Measurements from ENCODE around the gene LCK.
A peak's percentile ranks its signal among the peaks of the same experiment; 100 is the strongest.
"Not testable (repeated sequence)": the region's sequence is repeated elsewhere in the genome, so short reads cannot be mapped to it uniquely, and the experiment has no call there.

The LCK gene

DNA sequence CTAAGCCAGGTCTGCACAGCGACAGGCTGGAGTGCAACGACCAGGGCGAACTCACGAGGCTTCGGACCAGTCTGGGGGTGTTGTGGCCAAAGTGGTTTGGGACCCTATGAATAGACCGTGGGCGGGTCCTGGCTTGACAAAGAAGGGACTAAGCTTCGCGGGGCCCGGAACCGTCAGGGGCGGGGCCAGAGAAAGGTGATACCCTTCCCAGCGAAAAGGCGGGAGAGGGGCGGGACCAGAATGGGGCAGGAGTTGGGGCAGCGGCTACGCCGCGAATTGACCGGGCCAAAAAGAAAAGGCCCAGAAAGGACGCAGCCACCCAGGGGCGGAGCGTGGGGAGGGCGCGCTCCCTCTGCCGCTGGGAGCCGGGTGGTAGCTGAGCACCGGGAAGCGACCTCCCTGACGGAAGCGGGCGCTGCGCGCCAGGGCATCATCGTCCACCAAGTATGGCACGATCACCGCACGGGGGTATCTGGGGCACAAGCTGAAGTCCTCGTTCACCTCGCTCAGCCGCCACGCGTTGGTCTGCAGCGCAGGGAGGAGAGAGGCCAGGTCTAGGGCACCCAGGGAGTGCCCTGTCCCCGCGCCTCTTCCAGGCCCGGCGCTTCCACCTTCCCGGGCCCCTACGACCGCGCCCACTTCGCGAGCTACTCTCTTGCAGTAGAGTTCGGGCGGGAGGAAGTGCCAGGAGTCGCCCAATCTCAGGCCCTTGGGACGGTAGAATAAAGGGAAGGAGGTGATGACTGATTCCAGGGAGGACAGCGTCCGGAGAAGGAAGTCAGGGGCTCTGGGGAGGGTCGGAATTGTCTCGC is 10.7 kb upstream of the LCK start:
- no peak for DNase-seq (ENCODE audit: low read depth)

DNA sequence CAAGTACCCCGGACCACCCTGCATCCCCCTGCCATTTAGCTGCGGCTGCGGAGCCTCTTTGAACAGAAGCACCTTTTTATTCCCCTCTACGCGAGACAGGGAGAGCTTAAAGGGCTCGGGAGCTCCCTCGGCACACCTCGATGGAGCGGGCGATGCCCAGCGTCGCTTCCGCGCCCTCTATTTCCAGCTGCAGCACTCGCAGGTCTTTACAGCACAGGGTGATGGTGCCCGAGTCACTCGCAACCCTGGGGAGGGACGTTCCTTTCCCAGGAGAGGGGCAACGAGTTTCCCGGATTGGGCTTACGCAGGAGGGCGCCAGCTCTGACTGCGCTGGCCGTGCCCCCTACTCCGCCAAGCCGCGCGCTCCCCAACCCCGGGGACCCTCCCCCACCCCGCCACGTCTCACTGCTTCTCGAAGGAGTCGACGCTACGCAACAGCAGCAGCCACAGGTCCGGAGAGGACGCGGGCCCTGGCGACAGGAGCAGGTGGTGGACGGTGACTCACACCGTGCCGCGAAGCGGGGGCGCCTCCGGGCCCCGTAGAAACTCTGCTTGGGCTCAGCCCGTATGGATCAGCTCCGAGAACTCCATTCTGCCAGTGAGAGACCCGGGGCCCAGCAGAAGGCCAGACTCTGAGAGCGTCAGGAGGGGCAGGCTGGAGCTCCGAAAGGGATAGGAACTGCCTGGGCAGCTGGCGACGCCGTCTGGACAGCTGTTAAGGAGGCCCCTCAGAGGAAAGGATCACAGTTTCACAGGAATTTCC is 9.9 kb upstream of the LCK start:
- DNase-seq (ENCODE audit: low read depth) = no peak

DNA sequence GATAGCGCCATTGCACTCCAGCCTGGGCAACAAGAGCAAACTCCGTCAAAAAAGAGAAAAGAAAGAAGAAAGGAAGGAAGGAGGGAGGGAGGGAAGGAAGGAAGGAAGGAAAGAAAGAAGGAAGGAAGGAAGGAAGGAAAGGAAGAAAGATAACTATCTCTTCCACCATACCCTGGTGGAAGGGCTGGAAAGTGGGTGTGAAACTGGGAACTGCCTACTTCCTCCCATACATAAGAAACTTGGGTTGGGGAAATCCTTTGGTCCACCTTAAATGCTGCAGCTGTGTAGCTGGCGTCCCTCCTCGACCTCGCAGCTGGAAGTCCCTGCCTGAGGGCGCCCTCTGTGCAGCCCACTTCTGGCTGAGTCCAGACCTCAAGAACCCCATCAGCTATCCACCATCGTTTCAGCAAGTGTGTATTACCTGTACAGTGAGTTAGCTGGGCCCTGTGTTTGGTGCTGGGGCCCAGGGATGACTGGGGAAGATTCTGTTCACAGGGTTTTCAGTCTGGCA is 8.7 kb upstream of the LCK start:
- no peak for DNase-seq (ENCODE audit: low read depth)

DNA sequence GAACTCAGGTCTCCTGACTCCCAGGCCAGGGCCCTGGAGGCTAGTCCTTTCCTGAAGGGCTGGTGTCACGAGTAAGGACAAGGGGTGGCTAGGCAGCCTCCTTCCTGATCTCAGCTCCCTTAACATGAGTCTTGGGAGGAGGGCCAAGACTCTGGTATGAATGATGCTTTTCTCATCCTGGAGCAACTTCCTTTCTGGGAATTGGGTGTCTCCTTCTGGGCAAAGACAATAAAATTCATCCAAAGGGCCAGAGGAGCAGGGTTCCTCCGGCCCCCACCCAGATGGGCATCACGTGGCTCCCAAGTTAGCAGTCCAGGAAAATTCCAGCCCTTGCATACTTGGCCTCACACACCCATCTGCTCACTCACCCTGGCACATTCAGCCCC is 4.2 kb upstream of the LCK start, which contains the start of gene FAM167B:
TSS of gene FAM167B (plus strand) at position 335 of the 386 bp plus-strand sequence. CDS start 200 bp downstream, outside the sequence.
- peak; percentile 93 for DNase-seq (ENCODE audit: low read depth)

DNA sequence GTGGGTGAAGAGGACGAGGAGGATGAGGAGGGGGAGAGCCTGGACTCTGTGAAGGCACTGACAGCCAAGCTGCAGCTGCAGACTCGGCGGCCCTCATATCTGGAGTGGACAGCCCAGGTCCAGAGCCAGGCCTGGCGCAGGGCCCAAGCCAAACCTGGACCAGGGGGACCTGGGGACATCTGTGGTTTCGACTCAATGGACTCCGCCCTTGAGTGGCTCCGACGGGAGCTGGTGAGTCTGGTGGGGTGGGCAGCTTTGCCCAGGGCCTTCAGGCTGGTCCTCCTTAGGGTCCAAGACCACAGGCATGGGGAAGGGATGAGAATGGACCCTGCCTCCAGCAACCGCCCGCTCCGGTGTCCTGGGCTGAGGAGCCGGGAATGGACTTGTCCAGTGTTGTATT is 3.6 kb upstream of the LCK start:
- no peak for DNase-seq (ENCODE audit: low read depth)

DNA sequence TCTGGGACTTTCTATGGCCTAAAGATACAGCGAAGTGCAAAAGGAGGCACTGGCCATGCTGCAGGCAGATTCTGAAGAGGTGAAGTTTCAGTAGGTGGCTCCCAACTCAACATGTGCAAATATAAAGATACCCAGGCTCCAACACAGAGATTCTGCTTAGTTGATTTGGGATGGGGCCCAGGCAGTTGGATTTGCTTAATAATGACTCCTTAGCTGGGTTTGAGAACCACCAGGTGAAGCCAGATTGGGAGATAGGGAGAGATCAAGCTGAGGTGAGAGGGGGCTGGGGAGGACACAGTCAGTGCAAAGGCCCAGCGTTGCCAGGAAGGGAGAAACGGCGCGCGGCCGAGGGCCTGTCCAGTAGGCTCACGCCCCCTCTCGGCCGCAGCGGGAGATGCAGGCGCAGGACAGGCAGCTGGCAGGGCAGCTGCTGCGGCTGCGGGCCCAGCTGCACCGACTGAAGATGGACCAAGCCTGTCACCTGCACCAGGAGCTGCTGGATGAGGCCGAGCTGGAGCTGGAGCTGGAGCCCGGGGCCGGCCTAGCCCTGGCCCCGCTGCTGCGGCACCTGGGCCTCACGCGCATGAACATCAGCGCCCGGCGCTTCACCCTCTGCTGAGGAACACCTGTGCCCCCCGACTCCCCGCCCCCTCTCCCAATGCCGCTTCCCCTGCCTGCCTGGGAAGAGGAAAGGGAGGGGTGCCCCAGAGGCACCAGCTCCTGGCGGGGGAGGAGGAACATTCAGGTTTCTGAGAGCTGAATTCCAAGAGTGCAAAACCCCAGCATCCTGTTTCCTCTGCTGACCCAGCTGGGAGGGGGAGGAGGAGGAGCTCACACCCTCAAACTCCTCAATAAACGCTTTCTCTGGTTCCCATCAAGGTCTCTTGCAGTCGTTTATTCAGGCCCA is 2.8 kb upstream of the LCK start:
- no peak for DNase-seq (ENCODE audit: low read depth)

DNA sequence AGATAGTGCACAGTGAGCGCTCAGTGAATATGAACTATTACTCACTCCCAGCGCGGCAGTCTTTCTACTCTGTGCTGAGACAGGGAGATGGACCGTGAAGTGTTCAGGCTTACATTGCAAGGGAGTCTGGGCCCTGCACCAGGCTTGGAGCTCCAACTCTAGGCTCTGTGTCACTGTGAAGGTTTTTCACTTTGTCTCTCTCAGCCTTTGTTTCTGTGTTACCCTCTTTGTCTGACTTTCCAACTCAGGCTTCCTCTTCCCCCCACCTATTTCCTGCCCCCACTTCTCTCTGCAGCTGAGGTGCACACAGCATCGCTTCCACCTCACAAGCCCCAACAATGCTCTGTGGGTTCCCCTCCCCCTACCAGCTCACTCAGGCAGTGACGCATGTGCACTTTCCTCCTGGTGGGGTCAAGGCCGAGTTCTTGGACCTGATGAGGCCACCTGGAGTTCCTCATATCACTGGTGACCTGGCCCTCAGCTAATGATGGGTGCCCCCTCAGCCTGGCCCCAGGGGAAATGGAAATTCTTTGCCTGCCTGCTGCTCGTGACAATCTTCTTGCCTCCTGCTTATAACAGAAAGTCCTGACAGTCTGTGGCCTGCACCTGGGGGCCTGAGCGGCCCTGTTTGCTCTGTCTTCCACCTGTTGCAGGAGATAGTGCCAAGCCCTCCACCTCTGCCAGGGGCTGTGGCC is 1.1 kb upstream of the LCK start:
- DNase-seq (ENCODE audit: low read depth) = no peak

DNA sequence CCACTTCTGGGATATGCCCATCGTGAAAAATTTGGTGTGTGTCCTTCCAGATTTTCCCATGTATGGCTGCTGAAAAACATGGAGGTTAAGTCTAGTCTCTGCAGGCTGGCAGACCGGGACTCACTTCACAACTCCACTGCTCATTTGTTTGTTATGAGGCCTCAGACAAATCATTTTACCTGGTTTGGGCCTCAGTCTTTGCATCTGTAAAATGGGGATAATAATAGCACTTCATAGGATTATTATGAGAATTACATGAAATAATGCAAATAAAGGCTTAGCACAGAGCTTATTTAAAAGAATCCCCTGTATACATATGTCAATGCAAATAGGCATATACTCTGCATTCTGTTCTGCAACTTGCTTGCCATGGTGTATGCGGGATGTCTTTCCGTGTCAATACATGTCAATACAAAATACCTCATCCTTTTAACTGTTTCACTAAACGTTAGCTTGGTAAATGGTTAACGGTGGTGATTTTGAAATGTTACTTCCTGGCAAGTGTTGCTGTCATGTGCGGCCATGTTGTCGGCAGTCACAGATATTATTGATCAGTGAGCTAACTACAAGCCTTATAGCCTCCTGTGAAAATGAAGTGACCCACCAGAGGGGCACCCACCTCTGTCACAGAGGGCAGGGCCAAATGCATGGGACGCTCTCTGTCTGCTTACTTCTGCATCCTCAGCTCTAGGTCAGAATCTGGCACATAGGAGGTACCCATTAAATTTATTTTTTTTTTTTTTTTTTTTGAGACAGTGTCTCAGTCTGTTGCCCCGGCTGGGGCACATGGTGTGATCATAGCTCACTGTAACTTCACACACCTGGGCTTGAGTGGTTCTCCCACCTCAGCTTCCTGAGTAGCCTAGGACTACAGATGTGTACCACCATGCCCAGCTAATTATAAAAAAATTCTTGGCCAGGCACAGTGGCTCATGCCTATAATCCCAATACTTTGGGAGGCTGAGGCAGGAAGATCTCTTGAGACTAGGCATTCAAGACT is 4.3 kb downstream of the LCK start:
- no peak for DNase-seq (ENCODE audit: low read depth)

DNA sequence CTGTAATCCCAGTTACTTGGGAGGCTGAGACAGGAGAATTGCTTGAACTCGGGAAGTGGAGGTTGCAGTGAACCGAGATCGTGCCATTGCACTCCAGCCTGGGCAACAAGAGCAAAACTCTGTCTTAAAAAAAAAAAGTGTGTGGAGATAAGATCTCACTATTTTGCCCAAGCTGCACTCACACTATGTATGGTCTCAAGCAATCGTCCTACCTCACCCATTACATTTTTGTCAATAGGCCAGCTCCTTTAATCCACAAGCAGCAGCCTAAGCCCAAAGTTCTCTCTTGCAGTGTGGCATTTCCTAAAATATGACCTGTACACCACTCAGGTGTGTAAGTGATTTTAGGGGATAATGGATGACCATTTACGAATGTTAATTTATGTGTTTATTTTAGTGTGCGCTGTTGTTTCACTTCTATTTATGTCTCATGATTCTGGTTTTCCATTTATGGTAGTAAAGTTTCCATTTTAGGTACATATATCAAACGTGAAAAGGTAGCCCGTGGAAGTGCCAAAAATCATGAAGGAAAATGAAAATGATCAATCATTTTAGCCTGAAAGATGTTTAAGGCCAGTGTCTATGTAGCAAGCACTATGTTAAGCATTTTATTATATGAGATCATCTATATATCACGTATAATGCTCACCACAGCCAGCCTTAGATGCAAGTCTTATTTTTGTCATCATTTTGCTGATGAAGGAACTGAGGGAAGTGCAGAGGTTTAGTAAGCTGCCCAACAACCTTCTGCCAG is 5.6 kb downstream of the LCK start:
- DNase-seq (ENCODE audit: low read depth) = no peak

DNA sequence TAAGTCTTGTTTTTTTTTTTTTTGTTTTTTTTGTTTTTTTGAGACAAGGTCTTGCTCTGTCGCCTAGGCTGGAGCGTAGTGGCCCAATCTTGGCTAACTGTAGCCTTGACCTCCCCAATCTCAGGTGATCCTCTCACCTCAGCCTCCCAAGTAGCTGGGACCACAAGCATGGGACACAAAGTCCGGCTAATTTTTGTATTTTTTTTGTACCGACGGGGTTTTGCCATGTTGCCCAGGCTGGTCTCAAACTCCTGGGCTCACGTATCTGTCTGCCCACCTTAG is 6.1 kb downstream of the LCK start:
- DNase-seq (ENCODE audit: low read depth) = no peak

DNA sequence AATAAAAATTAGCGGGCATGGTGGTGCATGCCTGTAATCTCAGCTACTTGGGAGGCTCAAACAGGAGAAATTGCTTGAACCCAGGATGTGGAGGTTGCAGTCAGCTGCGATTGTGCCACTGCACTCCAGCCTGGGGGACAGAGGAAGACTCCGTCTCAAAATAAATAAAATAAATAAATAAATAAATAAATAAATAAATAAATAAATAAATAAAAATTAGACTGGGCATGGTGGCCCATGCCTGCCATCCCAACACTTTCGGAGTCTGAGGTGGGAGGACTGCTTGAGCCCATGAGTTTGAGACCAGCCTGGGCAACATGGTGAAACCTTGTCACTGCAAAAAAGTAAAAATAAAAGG is 12.2 kb downstream of the LCK start:
- not testable (repeated sequence) for DNase-seq (ENCODE audit: low read depth)

DNA sequence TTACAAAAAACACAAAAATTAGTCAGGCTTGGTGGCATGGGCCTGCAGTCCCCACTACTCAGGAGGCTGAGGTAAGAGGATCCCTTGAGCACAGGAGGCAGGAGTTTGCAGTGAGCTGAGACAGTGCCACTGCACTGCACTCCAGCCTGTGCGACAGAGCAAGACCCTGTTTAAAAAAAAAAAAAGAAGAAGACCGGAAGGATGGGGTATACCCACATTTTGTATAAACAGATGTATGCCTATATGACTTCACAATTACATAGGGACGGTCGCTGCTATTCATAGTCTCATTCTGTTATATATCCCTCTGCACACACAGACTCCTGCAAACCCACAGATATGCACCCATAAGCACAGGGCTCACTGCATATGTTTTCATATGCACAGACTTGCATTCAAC is 12.7 kb downstream of the LCK start:
- DNase-seq (ENCODE audit: low read depth) = no peak

DNA sequence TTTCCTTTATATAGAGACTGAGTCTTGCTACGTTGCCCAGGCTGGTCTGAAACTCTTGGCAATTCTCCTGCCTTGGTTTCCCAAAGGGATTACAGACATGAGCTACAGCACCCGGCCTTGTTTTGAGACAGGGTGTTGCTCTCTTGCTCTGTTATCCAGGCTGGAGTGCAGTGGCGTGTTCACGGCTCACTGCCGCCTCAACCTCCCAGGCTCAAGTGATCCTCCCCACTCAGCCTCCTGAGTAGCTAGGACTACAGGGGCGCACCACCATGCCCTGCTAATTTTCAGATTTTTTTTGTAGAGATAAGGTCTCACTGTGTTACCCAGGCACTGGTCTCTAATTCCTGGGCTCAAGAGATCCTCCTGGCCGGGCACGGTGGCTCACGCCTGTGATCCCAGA is 14.8 kb downstream of the LCK start:
- no peak for DNase-seq (ENCODE audit: low read depth)

DNA sequence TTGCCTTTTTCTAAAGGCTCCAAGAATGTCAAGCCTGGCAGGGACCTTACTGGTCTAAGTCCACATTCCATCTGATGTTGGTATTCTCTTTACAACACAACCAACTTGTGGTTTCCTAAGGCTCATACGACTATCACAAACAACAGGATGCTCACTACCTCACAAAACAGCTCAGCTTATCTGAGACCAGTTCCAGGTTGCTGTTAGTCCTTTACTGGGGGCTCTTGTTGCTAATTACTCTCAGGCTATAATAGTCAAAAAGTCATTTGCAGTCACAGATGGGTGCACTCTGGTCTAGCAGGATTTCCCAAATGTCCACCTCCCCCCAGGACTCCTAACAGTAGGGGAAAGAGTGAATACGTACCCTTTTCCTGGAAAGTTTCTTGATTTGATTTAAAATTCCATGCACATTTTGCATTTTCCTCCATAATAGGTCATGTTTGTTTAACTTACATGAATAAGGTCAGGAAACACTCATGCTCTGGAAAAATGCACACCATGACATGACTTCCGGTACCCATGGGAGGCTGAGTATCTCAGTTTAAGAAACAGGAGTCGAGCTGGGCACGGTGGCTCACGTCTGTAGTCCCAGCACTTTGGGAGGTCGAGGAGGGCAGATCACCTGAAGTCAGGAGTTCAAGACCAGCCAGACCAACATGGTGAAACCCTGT is 16.0 kb downstream of the LCK start:
- no peak for DNase-seq (ENCODE audit: low read depth)

DNA sequence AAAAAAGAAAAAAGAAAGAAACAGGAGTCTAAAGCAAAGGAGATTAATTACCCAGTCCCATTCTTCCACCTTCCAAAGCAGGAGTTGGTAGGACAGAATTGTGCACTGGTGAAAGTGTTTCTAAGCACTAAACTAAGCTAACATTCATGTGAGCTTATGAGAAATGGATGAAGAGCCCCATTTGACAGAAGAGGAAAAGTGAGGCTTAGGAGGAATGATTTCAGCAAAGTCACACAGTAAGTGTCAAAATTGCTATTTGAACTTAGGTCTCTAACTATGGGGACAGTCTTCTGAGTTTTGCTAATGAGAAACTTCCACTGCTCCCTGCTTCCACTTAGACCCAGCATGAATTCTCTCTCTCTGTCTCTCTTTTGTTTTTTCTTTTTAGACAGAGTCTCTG is 18.7 kb downstream of the LCK start:
- DNase-seq (ENCODE audit: low read depth) = no peak

DNA sequence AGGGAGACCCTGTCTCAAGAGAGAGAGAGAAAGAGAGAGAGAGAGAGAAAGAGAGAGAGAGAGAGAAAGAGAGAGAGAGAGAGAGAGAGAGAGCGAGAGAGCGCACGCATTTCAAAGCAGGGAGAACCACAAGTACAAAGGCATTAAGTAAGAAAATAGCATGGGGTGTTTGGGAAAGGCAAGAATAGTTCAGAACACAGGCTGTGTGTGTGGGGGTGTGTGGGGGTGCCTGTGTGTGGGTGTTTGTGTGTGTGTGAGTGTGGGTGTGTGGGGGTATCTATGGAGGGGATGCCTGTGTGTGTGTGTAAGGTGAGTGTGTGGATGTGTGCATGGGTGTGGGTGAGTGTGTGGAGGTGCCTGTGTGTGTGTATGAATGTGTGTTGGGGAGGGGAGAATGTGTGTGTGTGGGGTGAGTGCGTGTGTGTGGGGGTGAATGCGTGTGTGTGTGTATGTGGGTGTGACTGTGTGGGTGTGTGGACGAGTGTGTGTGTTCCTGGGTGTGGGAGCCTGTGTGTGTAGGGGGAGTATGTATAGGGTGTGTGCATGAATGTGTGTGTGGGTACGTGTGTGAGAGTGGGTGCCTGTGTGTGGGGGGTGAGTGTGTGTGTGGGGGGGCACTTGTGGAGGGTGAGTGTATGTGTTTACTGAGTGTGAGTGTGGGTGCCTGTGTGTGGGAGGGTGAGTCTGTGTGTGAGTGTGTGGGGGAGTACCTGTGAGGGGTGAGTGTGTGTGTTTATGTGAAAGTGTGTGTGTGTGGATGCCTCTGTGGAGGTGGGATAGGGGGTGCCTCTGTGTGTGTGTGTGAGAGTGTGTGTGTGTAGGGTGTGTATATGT is 21.7 kb downstream of the LCK start:
- no peak for DNase-seq (ENCODE audit: low read depth)

DNA sequence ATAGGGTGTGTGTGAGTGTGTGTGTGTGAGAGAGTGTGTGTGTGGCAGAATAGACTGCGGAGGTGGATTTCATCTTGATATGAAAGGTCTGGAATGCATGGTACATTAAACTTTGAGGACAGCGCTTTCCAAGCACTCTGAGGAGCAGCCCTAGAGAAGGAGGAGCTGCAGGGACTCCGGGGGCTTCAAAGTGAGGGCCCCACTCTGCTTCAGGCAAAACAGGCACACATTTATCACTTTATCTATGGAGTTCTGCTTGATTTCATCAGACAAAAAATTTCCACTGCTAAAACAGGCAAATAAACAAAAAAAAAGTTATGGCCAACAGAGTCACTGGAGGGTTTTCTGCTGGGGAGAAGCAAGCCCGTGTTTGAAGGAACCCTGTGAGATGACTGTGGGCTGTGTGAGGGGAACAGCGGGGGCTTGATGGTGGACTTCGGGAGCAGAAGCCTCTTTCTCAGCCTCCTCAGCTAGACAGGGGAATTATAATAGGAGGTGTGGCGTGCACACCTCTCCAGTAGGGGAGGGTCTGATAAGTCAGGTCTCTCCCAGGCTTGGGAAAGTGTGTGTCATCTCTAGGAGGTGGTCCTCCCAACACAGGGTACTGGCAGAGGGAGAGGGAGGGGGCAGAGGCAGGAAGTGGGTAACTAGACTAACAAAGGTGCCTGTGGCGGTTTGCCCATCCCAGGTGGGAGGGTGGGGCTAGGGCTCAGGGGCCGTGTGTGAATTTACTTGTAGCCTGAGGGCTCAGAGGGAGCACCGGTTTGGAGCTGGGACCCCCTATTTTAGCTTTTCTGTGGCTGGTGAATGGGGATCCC is 22.5 kb downstream of the LCK start:
- no peak for DNase-seq (ENCODE audit: low read depth)

Measured in GM04503 (cell line).